Stimulated activated CD8-positive, alpha-beta memory T cell treated with anti-CD3 and anti-CD28 coated beads, Interleukin-15, amount 100 ng/mL, for 48 hours (primary cell): ENCODE measurements around the gene PHACTR1.

Experiments
- DNase-seq, 2 donors: peaks; one replicate each; pipeline ENCODE4 v3.0.0-alpha.2; 2020; ENCODE audit warnings: low read depth in 2 of 2

PHACTR1 gene

GRCh38 chr6:12848964-12849808 is 132.6 kb downstream of the PHACTR1 start:
- no peak for DNase-seq

- no peak for DNase-seq
Measured at GRCh38 chr6:12849809-12850198, 133.2 kb downstream of the PHACTR1 start.

GRCh38 chr6:12851123-12851695 is 134.6 kb downstream of the PHACTR1 start:
- DNase-seq, result no peak

GRCh38 chr6:12861603-12862002 is 145.0 kb downstream of the PHACTR1 start:
- no peak for DNase-seq

- DNase-seq, result no peak
Measured at GRCh38 chr6:12865117-12865516, 148.6 kb downstream of the PHACTR1 start.

- DNase-seq, result no peak
Measured at GRCh38 chr6:12865671-12866181, 149.2 kb downstream of the PHACTR1 start.

- DNase-seq, result no peak
Measured at GRCh38 chr6:12866422-12867029, 150.0 kb downstream of the PHACTR1 start.

- DNase-seq, result no peak
Measured at GRCh38 chr6:12869816-12870432, 153.4 kb downstream of the PHACTR1 start.

- DNase-seq, result no peak
Measured at GRCh38 chr6:12873691-12874090, 157.1 kb downstream of the PHACTR1 start.

- DNase-seq, result no peak
Measured at GRCh38 chr6:12875051-12875450, 158.5 kb downstream of the PHACTR1 start.

GRCh38 chr6:12878741-12879140 is 162.2 kb downstream of the PHACTR1 start:
- no peak for DNase-seq

- no peak for DNase-seq
Measured at GRCh38 chr6:12882761-12883290, 166.3 kb downstream of the PHACTR1 start.

GRCh38 chr6:12884983-12885382 is 168.4 kb downstream of the PHACTR1 start:
- no peak for DNase-seq

- DNase-seq, result no peak
Measured at GRCh38 chr6:12886961-12887775, 170.6 kb downstream of the PHACTR1 start.

GRCh38 chr6:12890171-12890790 is 173.7 kb downstream of the PHACTR1 start:
- no peak for DNase-seq

GRCh38 chr6:12891595-12891994 is 175.0 kb downstream of the PHACTR1 start:
- no peak for DNase-seq

- DNase-seq, result no peak
Measured at GRCh38 chr6:12892151-12892550, 175.6 kb downstream of the PHACTR1 start.

GRCh38 chr6:12893036-12893435 is 176.5 kb downstream of the PHACTR1 start:
- DNase-seq, result no peak

- DNase-seq, result no peak
Measured at GRCh38 chr6:12895721-12896120, 179.2 kb downstream of the PHACTR1 start.

GRCh38 chr6:12896208-12896733 is 179.7 kb downstream of the PHACTR1 start:
- DNase-seq, result no peak
